OCI-LY1 (cell line): Measurements from ENCODE around the gene DTNB.

Experiments
- H2AFZ ChIP-seq: fragments of 200-600 bp; sonication (generic), shearing (Covaris generic); 2 replicates; pipeline ENCODE4 v1.6.0; 2014; ENCODE audit warnings: antibody characterized with exemption, mild to moderate bottlenecking, low read length
- H3F3A ChIP-seq: fragments of 200-600 bp; sonication (generic), shearing (Covaris generic); 2 replicates; pipeline ENCODE4 v1.6.0; 2014; ENCODE audit warnings: mild to moderate bottlenecking, antibody characterized with exemption, low read length, moderate library complexity; ENCODE audit not compliant: insufficient read depth
- H3K27ac ChIP-seq: fragments of 200-600 bp; sonication (generic); 2 replicates; pipeline ENCODE4 v1.5.1; 2014; ENCODE audit warnings: low read length, mixed run types, mild to moderate bottlenecking, low read depth; ENCODE audit not compliant: poor library complexity, severe bottlenecking
- H3K27me3 ChIP-seq: fragments of 200-600 bp; sonication (generic); 2 replicates; pipeline ENCODE4 v1.6.0; 2014; ENCODE audit warnings: antibody characterized with exemption, mild to moderate bottlenecking, low read length, moderate library complexity; ENCODE audit not compliant: insufficient read depth
- H3K36me3 ChIP-seq: fragments of 200-600 bp; sonication (generic); 2 replicates; pipeline ENCODE4 v1.6.1; 2014; ENCODE audit warnings: mild to moderate bottlenecking, antibody characterized with exemption, low read length, moderate library complexity, mixed read lengths; ENCODE audit not compliant: insufficient read depth
- H3K4me1 ChIP-seq: fragments of 200-600 bp; sonication (generic); 2 replicates; pipeline ENCODE4 v1.5.1; 2014; ENCODE audit warnings: mild to moderate bottlenecking, low read length, moderate library complexity; ENCODE audit not compliant: insufficient read depth, severe bottlenecking
- H3K4me2 ChIP-seq: fragments of 200-600 bp; sonication (generic), shearing (Covaris generic); 2 replicates; pipeline ENCODE4 v1.6.1; 2014; ENCODE audit warnings: low read length
- H3K4me3 ChIP-seq: fragments of 200-600 bp; sonication (generic); 2 replicates; pipeline ENCODE4 v1.5.1; 2014; ENCODE audit warnings: low read length, low read depth, mild to moderate bottlenecking, mixed read lengths; ENCODE audit not compliant: poor library complexity, severe bottlenecking
- H3K79me2 ChIP-seq: fragments of 200-600 bp; shearing (Covaris generic); 2 replicates; pipeline ENCODE4 v1.6.1; 2016; ENCODE audit warnings: mixed run types, low read length, mixed read lengths; ENCODE audit not compliant: insufficient read depth
- H3K9ac ChIP-seq: fragments of 200-600 bp; sonication (generic), shearing (Covaris generic); 2 replicates; pipeline ENCODE4 v1.6.1; 2014; ENCODE audit warnings: mild to moderate bottlenecking, low read length, mixed read lengths
- H3K9me2 ChIP-seq: fragments of 200-600 bp; sonication (generic), shearing (Covaris generic); 2 replicates; pipeline ENCODE4 v1.6.1; 2014; ENCODE audit warnings: low read depth, mild to moderate bottlenecking, low read length, mixed read lengths
- H3K9me3 ChIP-seq: fragments of 200-600 bp; shearing (Covaris generic); 2 replicates; pipeline ENCODE4 v1.6.1; 2014; ENCODE audit warnings: low read length, mixed read lengths
- H4K20me1 ChIP-seq: fragments of 200-600 bp; sonication (generic), shearing (Covaris generic); 2 replicates; pipeline ENCODE4 v1.6.0; 2016; ENCODE audit warnings: mild to moderate bottlenecking, low read length; ENCODE audit not compliant: insufficient read depth
- CTCF ChIP-seq: fragments of 200-600 bp; sonication (generic), shearing (Covaris generic); IDR thresholded peaks from 2 replicates; pipeline ENCODE4 v1.5.1; 2017; ENCODE audit warnings: mild to moderate bottlenecking, antibody characterized with exemption, low read length, moderate library complexity, mixed read lengths
- EZH2 ChIP-seq: fragments of 200-600 bp; sonication (generic), shearing (Covaris generic); IDR thresholded peaks from 2 replicates; pipeline ENCODE4 v1.8.0; 2017; ENCODE audit warnings: borderline replicate concordance, mixed run types, mild to moderate bottlenecking, antibody characterized with exemption, low read length, moderate library complexity, mixed read lengths

Gene DTNB

GRCh38 chr2:25594991-25595390, 78.4 kb downstream of the DTNB start:
- TF ChIP-seq EZH2: no peak
- no peak for TF ChIP-seq CTCF
- no peak overlapping the region for H2AFZ ChIP-seq
- H3K27me3 ChIP-seq: no peaks in the 10 kb centered on the region

GRCh38 chr2:25592766-25593292, 80.5 kb downstream of the DTNB start:
- Histone ChIP-seq H3K4me3 (no peak overlapping the region), H3K79me2 (no peaks in the 10 kb centered on the region), H3K4me2 (no peak overlapping the region), H3K27me3 (no peaks in the 10 kb centered on the region), H3K9me3 (no peaks in the 10 kb centered on the region), H3K4me1 (no peaks in the 10 kb centered on the region), H3K9me2 (no peaks in the 10 kb centered on the region), H2AFZ (no peak overlapping the region), H3F3A (no peaks in the 10 kb centered on the region), H4K20me1 (no peaks in the 10 kb centered on the region), H3K27ac (no peak overlapping the region), H3K36me3 (no peaks in the 10 kb centered on the region), H3K9ac (no peak overlapping the region)
- no peak for TF ChIP-seq CTCF
- TF ChIP-seq EZH2: no peak

More at GRCh38 chr2:25594991-25595390, 78.4 kb downstream of the DTNB start:
- Histone ChIP-seq H3K9me2 (no peaks in the 10 kb centered on the region), H3K36me3 (no peaks in the 10 kb centered on the region), H3K9ac (no peak overlapping the region), H3K27ac (no peak overlapping the region), H3K4me3 (no peak overlapping the region), H3K9me3 (no peaks in the 10 kb centered on the region), H4K20me1 (no peaks in the 10 kb centered on the region), H3K4me1 (no peaks in the 10 kb centered on the region), H3F3A (no peaks in the 10 kb centered on the region), H3K4me2 (no peak overlapping the region), H3K79me2 (no peaks in the 10 kb centered on the region)

- no peaks in the 10 kb centered on the region for H4K20me1 ChIP-seq
- TF ChIP-seq CTCF (no peak), EZH2 (no peak)
- H3K4me2 ChIP-seq: no peak overlapping the region
- no peaks in the 10 kb centered on the region for H3F3A ChIP-seq
- H3K27me3 ChIP-seq: no peaks in the 10 kb centered on the region
- H3K9ac ChIP-seq: no peak overlapping the region
- no peaks in the 10 kb centered on the region for H3K4me1 ChIP-seq
- H3K9me3 ChIP-seq: no peaks in the 10 kb centered on the region
- no peak overlapping the region for H2AFZ ChIP-seq
- H3K9me2 ChIP-seq: no peaks in the 10 kb centered on the region
- no peaks in the 10 kb centered on the region for H3K79me2 ChIP-seq
- no peaks in the 10 kb centered on the region for H3K36me3 ChIP-seq
- no peak overlapping the region for H3K27ac ChIP-seq
- no peak overlapping the region for H3K4me3 ChIP-seq
Measured at GRCh38 chr2:25590921-25591505, 82.4 kb downstream of the DTNB start.
